Keratinocyte (primary cell): ENCODE results near the gene AFMID. TPM values are rescaled to one million over a fixed set of nuclear protein-coding genes. Genes with fewer than 3 reads are reported as not detected.

ENCODE experiments used
- DNase-seq: peaks from one replicate; pipeline ENCODE4 v3.0.0-alpha.2; 2011; ENCODE audit warnings: low read depth, missing footprints, low spot score
- FAIRE-seq: peaks from 2 replicates; lab custom pipeline; 2011; peaks lifted over from hg19 to GRCh38; lab: Jason Lieb, UNC
- H2AFZ ChIP-seq: 2 replicates; pipeline ENCODE4 v1.6.0; 2012; ENCODE audit warnings: low read length, control low read depth, inconsistent platforms; ENCODE audit not compliant: control insufficient read depth
- H3K27ac ChIP-seq: 2 replicates; pipeline ENCODE4 v1.5.1; 2011; ENCODE audit warnings: low read length; ENCODE audit not compliant: control insufficient read depth, insufficient read depth
- H3K27me3 ChIP-seq: 3 replicates; pipeline ENCODE4 v1.6.0; 2011; ENCODE audit warnings: low read length; ENCODE audit not compliant: control insufficient read depth, insufficient read depth; ENCODE audit errors: extremely low read depth
- H3K36me3 ChIP-seq, 2 experiments: 2 replicates in 1 of 2; 3 replicates in 1 of 2; pipeline ENCODE4 v1.5.1; 2011; ENCODE audit warnings: low read length in 2 of 2, mild to moderate bottlenecking in 1 of 2; ENCODE audit not compliant: control insufficient read depth in 2 of 2, insufficient read depth in 2 of 2; ENCODE audit errors: extremely low read depth in 1 of 2
- H3K4me1 ChIP-seq: 3 replicates; pipeline ENCODE4 v1.5.1; 2011; ENCODE audit warnings: low read length; ENCODE audit not compliant: control insufficient read depth, insufficient read depth; ENCODE audit errors: extremely low read depth
- H3K4me2 ChIP-seq: 3 replicates; pipeline ENCODE4 v1.6.0; 2011; ENCODE audit warnings: low read depth, low read length; ENCODE audit not compliant: control insufficient read depth, insufficient read depth; ENCODE audit errors: extremely low read depth
- H3K4me3 ChIP-seq, 3 experiments: fragments of 200-600 bp in 1 of 3; sonication (generic) in 1 of 3; 2 replicates in 2 of 3; 3 replicates in 1 of 3; pipeline ENCODE4 v1.5.1; 2011 to 2016; ENCODE audit warnings: low read length in 3 of 3, mild to moderate bottlenecking in 3 of 3, control low read depth in 2 of 3, inconsistent platforms in 1 of 3, low read depth in 1 of 3, mixed read lengths in 1 of 3, mixed run types in 1 of 3, moderate library complexity in 1 of 3; ENCODE audit not compliant: control insufficient read depth in 2 of 3, insufficient read depth in 2 of 3; ENCODE audit errors: extremely low read depth in 1 of 3
- H3K79me2 ChIP-seq: 2 replicates; pipeline ENCODE4 v1.6.0; 2012; ENCODE audit warnings: low read length; ENCODE audit not compliant: control insufficient read depth, insufficient read depth
- H3K9ac ChIP-seq: 3 replicates; pipeline ENCODE4 v1.6.0; 2011; ENCODE audit warnings: low read length; ENCODE audit not compliant: control insufficient read depth, insufficient read depth; ENCODE audit errors: extremely low read depth
- H3K9me1 ChIP-seq: 3 replicates; pipeline ENCODE4 v1.6.0; 2011; ENCODE audit warnings: low read length; ENCODE audit not compliant: control insufficient read depth, insufficient read depth; ENCODE audit errors: extremely low read depth
- H3K9me3 ChIP-seq: 2 replicates; pipeline ENCODE4 v1.5.1; 2012; ENCODE audit warnings: low read depth, low read length; ENCODE audit not compliant: control insufficient read depth
- H4K20me1 ChIP-seq: 3 replicates; pipeline ENCODE4 v1.6.0; 2011; ENCODE audit warnings: low read length; ENCODE audit not compliant: control insufficient read depth, insufficient read depth; ENCODE audit errors: extremely low read depth
- EZH2 ChIP-seq: IDR thresholded peaks from one replicate; pipeline ENCODE4 v1.6.1; 2012; ENCODE audit warnings: inconsistent platforms, mild to moderate bottlenecking, low read length, moderate library complexity
- dilution Hi-C: fragments of 300-500 bp; cut with MboI; formaldehyde crosslinking; loops from one replicate; pipeline ENCODE4 v1.7.0; 2020; ENCODE audit warnings: low sequenced_read_pairs; ENCODE audit not compliant: extremely low pct_ligation_motif_present
- polyA plus RNA-seq, 5 experiments: library from polyadenylated mRNA; depleted of rRNA in 3 of 5; stranded (reverse) in 3 of 5; stranded (forward) in 1 of 5; unstranded in 1 of 5; fragments of >200 nt; gene quantifications; 1 replicate in 1 of 5; 2 replicates in 3 of 5; 3 replicates in 1 of 5; pipeline versions ENCODE4 v1.2.1 to v1.2.3, GENCODE V29; 2011 to 2012; ENCODE audit warnings: missing spikeins in 2 of 5, low read depth in 1 of 5, low replicate concordance in 1 of 5
- TF ChIP-seq, protein P1 (sequence below), 3 experiments: IDR thresholded peaks in 1 of 3; conservative IDR thresholded peaks in 1 of 3; optimal IDR thresholded peaks in 1 of 3; 2 replicates in 2 of 3; 3 replicates in 1 of 3; pipeline versions ENCODE3 to v1.5.1; 2011; ENCODE audit warnings: low read length in 3 of 3, mild to moderate bottlenecking in 3 of 3, moderate library complexity in 2 of 3, control low read depth in 1 of 3, inconsistent platforms in 1 of 3; ENCODE audit not compliant: insufficient read depth in 2 of 3; ENCODE audit errors: extremely low read depth in 1 of 3

AFMID gene
- polyA plus RNA-seq, 1 donor (not counting 4 experiments of a cell fraction or from before 2014, with no cell fraction given): 21.6 TPM

DNA sequence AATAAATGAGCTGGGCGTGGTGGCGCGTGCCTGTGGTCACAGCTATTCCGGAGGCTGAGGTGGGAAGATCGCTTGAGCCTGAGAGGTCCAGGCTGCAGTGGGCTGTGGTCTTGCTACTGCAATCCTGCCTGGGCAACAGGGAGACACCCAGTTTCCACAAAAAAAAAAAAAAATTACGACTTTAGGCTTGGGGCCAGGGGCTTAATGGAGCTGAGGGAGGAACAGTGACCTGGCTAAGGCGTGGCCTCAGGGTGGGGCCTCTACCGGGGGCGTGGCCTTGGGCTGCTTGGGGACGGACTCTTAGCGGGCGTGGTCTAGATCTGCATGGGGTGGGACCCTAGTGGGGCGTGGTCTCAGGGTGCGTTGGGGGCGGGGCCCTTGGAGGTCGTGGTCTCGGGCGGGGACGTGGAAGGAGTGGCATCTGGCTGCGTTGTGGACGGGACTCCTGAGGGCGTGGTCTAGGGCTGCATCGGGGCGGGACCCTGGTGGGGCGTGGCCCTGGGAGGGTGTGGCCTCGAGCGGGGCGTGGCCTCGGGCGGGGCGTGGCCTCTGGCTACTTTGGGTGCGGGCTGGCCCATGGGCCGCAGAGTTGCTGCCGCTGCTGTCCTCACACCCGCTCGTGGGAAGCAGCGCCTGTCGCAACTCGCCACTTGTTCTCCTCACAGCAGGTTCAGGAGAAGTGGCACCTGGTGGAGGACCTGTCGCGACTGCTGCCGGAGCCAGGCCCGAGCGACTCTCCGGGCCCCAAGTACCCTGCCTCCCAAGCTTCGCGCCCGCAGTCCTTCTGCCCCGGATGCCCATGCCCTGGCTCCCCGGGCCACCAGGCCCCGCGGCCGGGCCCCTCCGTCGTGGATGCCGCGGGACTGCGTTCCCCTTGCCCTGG lies 46.8 kb upstream of the AFMID start:
- DNase-seq: peak; percentile 95
- no peaks in the 10 kb centered on the region for H3K9me1 ChIP-seq
- no peaks in the 10 kb centered on the region for H3K36me3 ChIP-seq
- peak overlapping the region; percentile 66 for H3K4me2 ChIP-seq
- no peaks in the 10 kb centered on the region for H4K20me1 ChIP-seq
- dilution Hi-C loops: no loop called here
- H3K9me3 ChIP-seq: no peaks in the 10 kb centered on the region
- peak overlapping the region; percentile 5 for H2AFZ ChIP-seq
- peak overlapping the region in 1 of 3 experiments; percentile 18 for H3K4me3 ChIP-seq
- TF ChIP-seq, protein P1, sequence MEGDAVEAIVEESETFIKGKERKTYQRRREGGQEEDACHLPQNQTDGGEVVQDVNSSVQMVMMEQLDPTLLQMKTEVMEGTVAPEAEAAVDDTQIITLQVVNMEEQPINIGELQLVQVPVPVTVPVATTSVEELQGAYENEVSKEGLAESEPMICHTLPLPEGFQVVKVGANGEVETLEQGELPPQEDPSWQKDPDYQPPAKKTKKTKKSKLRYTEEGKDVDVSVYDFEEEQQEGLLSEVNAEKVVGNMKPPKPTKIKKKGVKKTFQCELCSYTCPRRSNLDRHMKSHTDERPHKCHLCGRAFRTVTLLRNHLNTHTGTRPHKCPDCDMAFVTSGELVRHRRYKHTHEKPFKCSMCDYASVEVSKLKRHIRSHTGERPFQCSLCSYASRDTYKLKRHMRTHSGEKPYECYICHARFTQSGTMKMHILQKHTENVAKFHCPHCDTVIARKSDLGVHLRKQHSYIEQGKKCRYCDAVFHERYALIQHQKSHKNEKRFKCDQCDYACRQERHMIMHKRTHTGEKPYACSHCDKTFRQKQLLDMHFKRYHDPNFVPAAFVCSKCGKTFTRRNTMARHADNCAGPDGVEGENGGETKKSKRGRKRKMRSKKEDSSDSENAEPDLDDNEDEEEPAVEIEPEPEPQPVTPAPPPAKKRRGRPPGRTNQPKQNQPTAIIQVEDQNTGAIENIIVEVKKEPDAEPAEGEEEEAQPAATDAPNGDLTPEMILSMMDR (optimal IDR thresholded peaks at IDR 0.05 in 1 of 3, IDR thresholded peaks at IDR 0.05 in 1 of 3, conservative IDR thresholded peaks at IDR 0.05 in 1 of 3; ENCODE audit: extremely low read depth in 1 of 3, insufficient read depth in 2 of 3, low read length in 3 of 3): no peak
- no peak for TF ChIP-seq EZH2
- peak overlapping the region; percentile 42 for H3K9ac ChIP-seq
- H3K27me3 ChIP-seq: peaks cover 6% of the 10 kb centered on the region
- H3K79me2 ChIP-seq: no peaks in the 10 kb centered on the region
- peaks cover 41% of the 10 kb centered on the region for H3K4me1 ChIP-seq
- H3K27ac ChIP-seq: no peak overlapping the region
- peak; percentile 23 for FAIRE-seq

DNA sequence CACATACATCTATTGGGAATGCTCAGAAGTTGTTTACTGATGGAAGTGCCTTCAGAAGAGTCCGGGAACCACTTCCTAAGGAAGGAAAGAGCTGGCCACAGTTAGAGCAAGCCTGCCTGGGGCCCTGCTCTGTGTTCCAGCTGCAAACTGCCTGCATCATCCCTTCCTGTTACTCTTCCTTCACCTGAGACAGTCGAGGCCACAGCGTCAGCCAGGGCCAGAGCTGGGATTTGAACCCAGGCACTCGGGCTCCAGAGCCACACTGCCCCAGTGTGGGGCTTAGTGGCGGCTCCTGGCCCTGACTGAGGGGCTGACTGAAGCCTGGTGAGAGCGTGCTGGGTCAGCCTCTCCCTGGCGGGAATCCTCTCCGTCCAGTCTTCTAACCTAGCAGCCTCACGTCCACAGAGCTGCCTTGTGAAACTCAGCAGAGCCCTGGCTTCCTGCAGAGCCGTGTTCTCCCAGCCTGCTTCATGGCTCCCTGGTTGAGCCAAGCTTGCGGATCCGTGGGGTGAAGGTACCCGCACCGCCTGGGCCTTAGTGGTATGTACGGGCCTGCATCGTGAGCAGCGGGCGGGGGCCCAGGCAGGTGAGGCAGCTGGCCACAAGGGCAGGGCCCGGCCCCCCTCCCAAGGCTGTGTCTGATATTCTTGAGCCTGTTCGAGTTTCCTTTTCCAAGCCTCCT lies 45.6 kb upstream of the AFMID start:
- peak overlapping the region; percentile 66 for H3K4me2 ChIP-seq
- no peaks in the 10 kb centered on the region for H3K9me3 ChIP-seq
- peak overlapping the region; percentile 63 for H2AFZ ChIP-seq
- H3K79me2 ChIP-seq: no peaks in the 10 kb centered on the region
- dilution Hi-C loops: no loop called here
- H3K27me3 ChIP-seq: peaks cover 8% of the 10 kb centered on the region
- TF ChIP-seq EZH2: no peak
- TF ChIP-seq, protein P1 (optimal IDR thresholded peaks at IDR 0.05 in 1 of 3, IDR thresholded peaks at IDR 0.05 in 1 of 3, conservative IDR thresholded peaks at IDR 0.05 in 1 of 3; ENCODE audit: extremely low read depth in 1 of 3, insufficient read depth in 2 of 3, low read length in 3 of 3): no peak
- peak overlapping the region in 2 of 3 experiments; percentile 9 to 53 for H3K4me3 ChIP-seq
- peak overlapping the region; percentile 89 for H3K27ac ChIP-seq
- FAIRE-seq (no peak), DNase-seq (no peak)
- no peaks in the 10 kb centered on the region for H3K9me1 ChIP-seq
- H4K20me1 ChIP-seq: no peaks in the 10 kb centered on the region
- peaks cover 41% of the 10 kb centered on the region for H3K4me1 ChIP-seq
- peak overlapping the region; percentile 76 for H3K9ac ChIP-seq
- no peaks in the 10 kb centered on the region for H3K36me3 ChIP-seq
